Neural crest cell (in vitro differentiated cells): Measurements from ENCODE around the gene TPPP2. TPM values are rescaled to one million over a fixed set of nuclear protein-coding genes. Genes with fewer than 3 reads are reported as not detected.

Experiments
- DNase-seq: peaks from one replicate; pipeline ENCODE4 v3.0.0; 2021; ENCODE audit warnings: low read depth, mixed read lengths, low spot score
- H3K27ac Mint-ChIP-seq: one replicate; pipeline ENCODE4 v1.8.0; 2021; ENCODE audit warnings: mild to moderate bottlenecking, mixed read lengths; ENCODE audit not compliant: unreplicated experiment
- H3K27me3 Mint-ChIP-seq: 2 replicates; pipeline ENCODE4 v1.8.0; 2021; ENCODE audit warnings: low read depth, mild to moderate bottlenecking, mixed read lengths
- H3K36me3 Mint-ChIP-seq: 2 replicates; pipeline ENCODE4 v1.8.0; 2021; ENCODE audit warnings: low read depth, mild to moderate bottlenecking, mixed read lengths
- H3K4me1 Mint-ChIP-seq: 2 replicates; pipeline ENCODE4 v1.8.0; 2021; ENCODE audit warnings: mixed read lengths
- H3K4me3 Mint-ChIP-seq: one replicate; pipeline ENCODE4 v1.8.0; 2021; ENCODE audit warnings: mild to moderate bottlenecking, mixed read lengths
- H3K9me3 Mint-ChIP-seq: 2 replicates; pipeline ENCODE4 v1.8.0; 2021; ENCODE audit warnings: mixed read lengths
- total RNA-seq: library from RNA; stranded (reverse); gene quantifications from 2 replicates; pipeline ENCODE4 v1.2.1, GENCODE V29; 2021
- TF ChIP-seq, protein P1 (sequence below): fragments of 200-600 bp; sonication (generic); conservative IDR thresholded peaks from 2 replicates; pipeline ENCODE4 v1.5.0; 2021; ENCODE audit warnings: antibody characterized with exemption, mild to moderate bottlenecking

TPPP2 gene
- total RNA-seq, 1 donor from 2014 or later = not detected

DNA sequence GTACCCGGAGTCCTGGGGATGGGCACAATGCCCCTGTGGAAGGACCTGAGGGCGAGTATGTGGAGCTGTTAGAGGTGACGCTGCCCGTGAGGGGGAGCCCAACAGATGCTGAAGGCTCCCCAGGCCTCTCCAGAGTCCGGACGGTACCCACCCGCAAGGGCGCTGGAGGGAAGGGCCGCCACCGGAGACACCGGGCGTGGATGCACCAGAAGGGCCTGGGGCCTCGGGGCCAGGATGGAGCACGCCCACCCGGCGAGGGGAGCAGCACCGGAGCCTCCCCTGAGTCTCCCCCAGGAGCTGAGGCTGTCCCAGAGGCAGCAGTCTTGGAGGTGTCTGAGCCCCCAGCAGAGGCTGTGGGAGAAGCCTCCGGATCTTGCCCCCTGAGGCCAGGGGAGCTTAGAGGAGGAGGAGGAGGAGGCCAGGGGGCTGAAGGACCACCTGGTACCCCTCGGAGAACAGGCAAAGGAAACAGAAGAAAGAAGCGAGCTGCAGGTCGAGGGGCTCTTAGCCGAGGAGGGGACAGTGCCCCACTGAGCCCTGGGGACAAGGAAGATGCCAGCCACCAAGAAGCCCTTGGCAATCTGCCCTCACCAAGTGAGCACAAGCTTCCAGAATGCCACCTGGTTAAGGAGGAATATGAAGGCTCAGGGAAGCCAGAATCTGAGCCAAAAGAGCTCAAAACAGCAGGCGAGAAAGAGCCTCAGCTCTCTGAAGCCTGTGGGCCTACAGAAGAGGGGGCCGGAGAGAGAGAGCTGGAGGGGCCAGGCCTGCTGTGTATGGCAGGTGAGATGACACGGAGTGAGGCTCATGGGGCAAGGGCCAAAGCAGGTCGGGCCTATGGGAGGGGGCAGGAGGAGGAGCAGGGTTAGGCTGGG lies 44.6 kb downstream of the TPPP2 start:
- H3K27ac Mint-ChIP-seq = no peak overlapping the region
- no peaks in the 10 kb centered on the region for H3K27me3 Mint-ChIP-seq
- peaks cover 20% of the 10 kb centered on the region for H3K36me3 Mint-ChIP-seq
- TF ChIP-seq, protein P1, sequence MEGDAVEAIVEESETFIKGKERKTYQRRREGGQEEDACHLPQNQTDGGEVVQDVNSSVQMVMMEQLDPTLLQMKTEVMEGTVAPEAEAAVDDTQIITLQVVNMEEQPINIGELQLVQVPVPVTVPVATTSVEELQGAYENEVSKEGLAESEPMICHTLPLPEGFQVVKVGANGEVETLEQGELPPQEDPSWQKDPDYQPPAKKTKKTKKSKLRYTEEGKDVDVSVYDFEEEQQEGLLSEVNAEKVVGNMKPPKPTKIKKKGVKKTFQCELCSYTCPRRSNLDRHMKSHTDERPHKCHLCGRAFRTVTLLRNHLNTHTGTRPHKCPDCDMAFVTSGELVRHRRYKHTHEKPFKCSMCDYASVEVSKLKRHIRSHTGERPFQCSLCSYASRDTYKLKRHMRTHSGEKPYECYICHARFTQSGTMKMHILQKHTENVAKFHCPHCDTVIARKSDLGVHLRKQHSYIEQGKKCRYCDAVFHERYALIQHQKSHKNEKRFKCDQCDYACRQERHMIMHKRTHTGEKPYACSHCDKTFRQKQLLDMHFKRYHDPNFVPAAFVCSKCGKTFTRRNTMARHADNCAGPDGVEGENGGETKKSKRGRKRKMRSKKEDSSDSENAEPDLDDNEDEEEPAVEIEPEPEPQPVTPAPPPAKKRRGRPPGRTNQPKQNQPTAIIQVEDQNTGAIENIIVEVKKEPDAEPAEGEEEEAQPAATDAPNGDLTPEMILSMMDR = no peak
- peaks cover 40% of the 10 kb centered on the region for H3K4me1 Mint-ChIP-seq
- no peak overlapping the region for H3K4me3 Mint-ChIP-seq
- DNase-seq = no peak
- no peaks in the 10 kb centered on the region for H3K9me3 Mint-ChIP-seq

DNA sequence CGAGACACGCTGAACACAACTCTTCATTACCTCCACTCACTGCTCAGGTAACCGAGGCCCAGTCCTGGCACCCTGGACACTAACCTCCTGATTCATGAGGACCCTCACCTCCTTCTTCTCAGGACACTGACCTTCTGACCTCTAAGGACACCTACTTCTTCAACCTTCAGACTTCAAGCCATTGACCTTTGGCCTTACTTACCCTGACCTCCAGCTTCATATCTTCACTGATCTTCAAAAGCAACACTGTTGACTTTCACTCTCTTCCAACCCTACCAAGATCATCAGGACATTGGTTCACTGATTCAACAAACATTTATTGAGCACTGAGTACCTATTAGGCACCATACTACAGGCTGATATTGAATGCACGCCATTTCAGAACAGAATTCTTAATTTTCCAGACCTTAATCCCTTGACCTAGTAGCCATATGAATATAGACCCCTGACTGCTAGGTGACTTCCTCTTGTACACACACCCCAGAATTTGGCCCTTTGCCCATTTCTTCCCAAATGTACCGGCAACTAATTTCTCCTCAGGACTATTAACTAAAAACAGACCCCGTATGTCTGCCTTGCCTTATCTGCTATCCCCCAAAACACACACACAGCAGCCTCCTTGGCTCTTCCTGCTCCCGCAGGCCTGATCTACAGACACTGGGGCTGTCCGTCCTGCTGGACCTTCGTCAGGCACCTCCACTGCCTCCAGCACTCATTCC lies 45.9 kb downstream of the TPPP2 start:
- DNase-seq = no peak
- Mint-ChIP-seq H3K27ac (peak overlapping the region; percentile 2), H3K9me3 (no peaks in the 10 kb centered on the region), H3K27me3 (no peaks in the 10 kb centered on the region), H3K4me3 (peak overlapping the region; percentile 42), H3K36me3 (peaks cover 20% of the 10 kb centered on the region), H3K4me1 (peaks cover 35% of the 10 kb centered on the region)
- TF ChIP-seq, protein P1 = no peak

DNA sequence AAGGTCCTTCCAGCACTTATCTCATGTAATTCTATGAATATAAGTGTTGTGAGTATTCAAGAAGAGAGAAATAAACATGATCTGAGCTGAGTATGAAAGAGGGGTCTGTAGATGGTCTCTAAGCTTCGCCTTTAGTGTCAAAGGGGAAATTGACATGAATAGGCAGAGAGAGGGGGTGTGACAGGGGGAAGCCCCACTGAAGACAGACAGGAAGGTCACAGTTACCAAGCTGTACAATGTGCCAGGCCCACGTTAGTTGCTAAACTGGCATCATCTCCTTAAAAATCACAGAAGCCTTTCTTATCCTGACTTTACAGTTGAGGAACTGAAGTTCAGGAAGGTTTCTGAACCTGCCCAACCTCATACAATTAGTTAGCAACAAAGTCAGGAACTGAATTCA lies 47.7 kb downstream of the TPPP2 start:
- TF ChIP-seq, protein P1 = no peak
- Mint-ChIP-seq H3K27ac (no peak overlapping the region), H3K9me3 (no peaks in the 10 kb centered on the region), H3K27me3 (peaks cover 3% of the 10 kb centered on the region), H3K4me3 (peak overlapping the region; percentile 13), H3K4me1 (peaks cover 18% of the 10 kb centered on the region), H3K36me3 (peaks cover 24% of the 10 kb centered on the region)
- no peak for DNase-seq

DNA sequence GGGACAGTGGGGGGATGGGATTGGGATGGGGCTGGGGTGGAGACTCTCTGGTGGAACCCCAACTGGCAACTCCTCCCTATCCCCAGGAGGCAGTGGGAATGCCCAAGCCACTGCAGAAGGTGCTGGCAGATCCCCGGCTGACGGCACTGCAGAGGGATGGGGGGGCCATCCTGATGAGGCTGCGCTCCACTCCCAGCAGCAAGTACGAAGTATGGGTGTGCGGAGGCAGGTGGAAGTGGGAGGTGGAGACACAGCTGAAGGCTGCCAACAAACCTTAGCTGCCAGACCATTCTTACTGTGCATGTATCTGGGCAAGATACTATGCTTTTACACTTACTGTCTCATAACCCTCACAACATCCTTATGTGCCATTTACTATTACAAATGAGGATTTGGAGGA lies 48.3 kb downstream of the TPPP2 start:
- no peak for DNase-seq
- Mint-ChIP-seq H3K27me3 (peaks cover 3% of the 10 kb centered on the region), H3K27ac (no peak overlapping the region), H3K4me3 (no peak overlapping the region), H3K9me3 (no peaks in the 10 kb centered on the region), H3K4me1 (peaks cover 15% of the 10 kb centered on the region), H3K36me3 (peaks cover 26% of the 10 kb centered on the region)
- TF ChIP-seq, protein P1 = no peak

DNA sequence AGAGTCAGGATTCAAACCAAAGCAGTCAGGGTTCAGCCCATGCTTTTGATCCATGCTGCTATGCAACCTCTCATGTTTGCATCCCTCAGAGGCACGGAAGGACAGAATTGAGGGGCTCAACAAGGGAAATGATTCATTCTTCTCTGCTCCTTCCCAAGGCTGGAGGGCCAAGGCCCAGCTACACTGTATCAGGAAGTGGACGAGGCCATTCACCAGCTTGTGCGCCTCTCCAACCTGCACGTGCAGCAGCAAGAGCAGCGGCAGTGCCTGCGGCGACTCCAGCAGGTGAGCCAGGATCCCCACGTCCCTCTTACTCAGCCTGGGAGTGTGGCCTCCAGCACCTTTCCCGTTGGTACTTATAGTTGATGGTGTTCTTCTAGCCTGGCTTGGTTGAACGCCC lies 48.7 kb downstream of the TPPP2 start:
- Mint-ChIP-seq H3K36me3 (peaks cover 22% of the 10 kb centered on the region), H3K4me1 (peaks cover 11% of the 10 kb centered on the region), H3K4me3 (no peak overlapping the region), H3K27me3 (peaks cover 3% of the 10 kb centered on the region), H3K27ac (no peak overlapping the region), H3K9me3 (no peaks in the 10 kb centered on the region)
- TF ChIP-seq, protein P1 = no peak
- no peak for DNase-seq
